Measurements from ENCODE around the gene PTP4A2. TPM values are rescaled to one million over a fixed set of nuclear protein-coding genes. Genes with fewer than 3 reads are reported as not detected.

The PTP4A2 gene
- total and polyA plus RNA-seq, 9 donors, result 92.5 to 366 (median 246) TPM

DNA sequence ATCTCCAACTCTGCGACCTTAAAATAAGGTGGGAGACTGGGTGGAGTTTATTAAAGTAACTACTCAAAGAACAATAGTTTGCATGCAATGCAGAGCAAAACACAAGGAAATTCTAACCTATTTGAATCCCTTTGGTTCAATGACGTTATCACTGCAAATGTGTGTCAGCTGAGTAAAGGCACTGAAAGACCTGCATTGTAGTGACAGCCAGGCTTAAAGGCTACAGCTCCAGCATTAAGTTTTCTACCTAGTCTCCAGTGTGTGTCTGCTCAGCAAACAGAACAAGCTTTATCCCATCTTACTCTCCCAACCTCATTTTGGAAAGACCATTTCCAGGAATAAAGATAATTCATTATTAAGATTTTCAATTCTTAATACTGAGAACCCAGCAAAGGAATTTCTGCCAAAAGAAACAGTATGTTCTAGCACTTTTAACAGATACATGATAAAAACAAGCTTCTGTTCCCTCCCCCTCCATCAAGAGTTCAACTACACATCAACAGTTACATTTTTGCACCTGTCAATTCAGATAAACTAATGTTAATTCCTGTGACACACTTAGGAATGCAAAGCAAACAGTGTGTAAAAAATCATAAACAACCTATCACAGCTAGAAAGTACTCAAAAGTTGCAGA is 14.2 kb downstream of the PTP4A2 start:
- Histone ChIP-seq H3K4me1 (ENCODE audit: insufficient read depth) (peaks cover 19% of the 10 kb centered on the region), H3K27ac (no peak overlapping the region), H3K27me3 (no peaks in the 10 kb centered on the region), H3K36me3 (no peaks in the 10 kb centered on the region), H3K4me3 (no peak overlapping the region), H3K9me3 (no peaks in the 10 kb centered on the region)
- intact Hi-C loops (cut with DNase I), result no loop called here
- DNase-seq, result no peak
- TF ChIP-seq POLR2A (IDR thresholded peaks at IDR 0.05) (no peak), EP300 (IDR thresholded peaks at IDR 0.05) (no peak), CTCF (IDR thresholded peaks at IDR 0.05) (no peak)
- 52 to 59% (median 53%) methylated on average over 2 of the region's 2 CpGs for WGBS, 3 donors

DNA sequence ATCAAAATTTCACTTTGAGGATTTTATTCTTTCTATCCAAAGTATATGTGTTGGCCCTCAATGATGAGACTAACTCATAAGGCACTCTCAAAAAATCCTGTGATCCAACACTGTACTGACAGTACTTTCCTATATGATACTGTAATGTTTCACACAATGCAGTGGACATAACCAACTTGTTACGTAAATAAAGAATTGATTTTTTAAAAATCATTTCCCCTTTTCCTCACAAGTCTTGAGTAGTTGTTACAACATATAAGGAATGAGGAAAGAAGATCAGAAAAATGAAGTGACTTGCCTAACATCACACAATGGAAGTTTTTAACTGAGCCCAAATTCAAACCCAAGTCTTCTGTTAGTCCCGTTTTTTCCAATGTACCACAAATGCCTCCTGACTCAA is 17.2 kb downstream of the PTP4A2 start:
- H3K9me3 ChIP-seq, result no peaks in the 10 kb centered on the region
- no peaks in the 10 kb centered on the region for H3K36me3 ChIP-seq
- no peak overlapping the region for H3K4me3 ChIP-seq
- 55 to 64% (median 56%) methylated on average over 2 of the region's 2 CpGs for WGBS, 3 donors
- H3K4me1 ChIP-seq (ENCODE audit: insufficient read depth), result peaks cover 15% of the 10 kb centered on the region
- no peak for TF ChIP-seq EP300 (IDR thresholded peaks at IDR 0.05)
- no peak for TF ChIP-seq POLR2A (IDR thresholded peaks at IDR 0.05)
- TF ChIP-seq CTCF (IDR thresholded peaks at IDR 0.05), result no peak
- DNase-seq, result no peak
- H3K27ac ChIP-seq, result no peak overlapping the region
- intact Hi-C loops (cut with DNase I), result no loop called here
- no peaks in the 10 kb centered on the region for H3K27me3 ChIP-seq

- intact Hi-C loops (cut with DNase I), result no loop called here
- Histone ChIP-seq H3K4me1 (ENCODE audit: insufficient read depth) (peaks cover 17% of the 10 kb centered on the region), H3K36me3 (no peaks in the 10 kb centered on the region), H3K9me3 (no peaks in the 10 kb centered on the region), H3K27me3 (no peaks in the 10 kb centered on the region), H3K4me3 (no peak overlapping the region), H3K27ac (no peak overlapping the region)
- 93 to 96% (median 96%) methylated on average over 10 of the region's 10 CpGs for WGBS, 3 donors
- TF ChIP-seq CTCF (IDR thresholded peaks at IDR 0.05), result no peak
- no peak for TF ChIP-seq EP300 (IDR thresholded peaks at IDR 0.05)
- no peak for TF ChIP-seq POLR2A (IDR thresholded peaks at IDR 0.05)
- no peak for DNase-seq
These were observed 18.6 kb downstream of the PTP4A2 start for GRCh38 chr1:31919591-31919990.

GRCh38 chr1:31915438-31915837 is 22.7 kb downstream of the PTP4A2 start:
- no peaks in the 10 kb centered on the region for H3K9me3 ChIP-seq
- no peaks in the 10 kb centered on the region for H3K36me3 ChIP-seq
- no peak overlapping the region for H3K4me3 ChIP-seq
- no peaks in the 10 kb centered on the region for H3K27me3 ChIP-seq
- WGBS, 3 donors, result 85 to 93% (median 86%) methylated on average over 4 of the region's 4 CpGs
- intact Hi-C loops (cut with DNase I), result no loop called here
- H3K4me1 ChIP-seq (ENCODE audit: insufficient read depth), result peaks cover 5% of the 10 kb centered on the region
- no peak for DNase-seq
- no peak overlapping the region for H3K27ac ChIP-seq
- no peak for TF ChIP-seq CTCF (IDR thresholded peaks at IDR 0.05)
- no peak for TF ChIP-seq EP300 (IDR thresholded peaks at IDR 0.05)
- no peak for TF ChIP-seq POLR2A (IDR thresholded peaks at IDR 0.05)
